ENCODE measurements around the gene OR1J4. TPM values are rescaled to one million over a fixed set of nuclear protein-coding genes. Genes with fewer than 3 reads are reported as not detected.

The OR1J4 gene
- not detected in 2 replicates for total RNA-seq

GRCh38 chr9:122518841-122519240 lies at the start of gene OR1J4:
OR1J4 (plus strand) TSS chr9:122519141; CDS start chr9:122519141, 0 bp downstream.

GRCh38 chr9:122477826-122478225 lies 41.1 kb upstream of the OR1J4 start, which contains the start of gene OR1J1:
OR1J1 (minus strand) TSS chr9:122477926; CDS start chr9:122477926, 0 bp downstream.

GRCh38 chr9:122510502-122510901 lies 8.4 kb upstream of the OR1J4 start, which contains the start of gene OR1J2:
OR1J2 (plus strand) TSS chr9:122510802; CDS start chr9:122510802, 0 bp downstream.

GRCh38 chr9:122527193-122527592 lies 8.3 kb downstream of the OR1J4 start, which contains the start of gene OR1N1:
OR1N1 (minus strand) TSS chr9:122527293; CDS start chr9:122527293, 0 bp downstream.

GRCh38 chr9:122552812-122553211 lies 33.9 kb downstream of the OR1J4 start, which contains the start of gene OR1N2:
OR1N2 (plus strand) TSS chr9:122553112; CDS start chr9:122553212, 100 bp downstream.

Other genes with a start within 250 kb of the OR1J4 start
- 11.4 and 31.2 TPM in 2 replicates for gene PTGS1, start 148.1 kb upstream of the OR1J4 start, total RNA-seq
- not detected in 2 replicates for gene OR1J1, start 41.2 kb upstream of the OR1J4 start, total RNA-seq
- gene OR1J2, start 8.3 kb upstream of the OR1J4 start, total RNA-seq, result not detected in 2 replicates
- not detected in 2 replicates for gene OR1N1, start 8.2 kb downstream of the OR1J4 start, total RNA-seq
- 0.50 TPM in 1 of 2 replicates, not detected in the other for gene OR1N2, start 34.0 kb downstream of the OR1J4 start, total RNA-seq
- gene OR1L8, start 64.2 kb downstream of the OR1J4 start, total RNA-seq, result not detected in 2 replicates
- not detected in 2 replicates for gene OR1Q1, start 95.6 kb downstream of the OR1J4 start, total RNA-seq
- gene OR1B1, start 138.5 kb downstream of the OR1J4 start, total RNA-seq, result not detected in 2 replicates
- not detected in 2 replicates for gene OR1L1, start 142.6 kb downstream of the OR1J4 start, total RNA-seq
- gene OR1L3, start 156.0 kb downstream of the OR1J4 start, total RNA-seq, result not detected in 2 replicates
- gene OR1L4, start 204.8 kb downstream of the OR1J4 start, total RNA-seq, result not detected in 2 replicates
- not detected in 2 replicates for gene OR1L6, start 223.2 kb downstream of the OR1J4 start, total RNA-seq

Data from uterine smooth muscle cell (primary cell).